ENCODE results near the gene TCEANC.
A peak's percentile ranks its signal among the peaks of the same experiment; 100 is the strongest.
"Not testable (repeated sequence)": the region's sequence is repeated elsewhere in the genome, so short reads cannot be mapped to it uniquely, and the experiment has no call there.

Gene TCEANC, protein sequence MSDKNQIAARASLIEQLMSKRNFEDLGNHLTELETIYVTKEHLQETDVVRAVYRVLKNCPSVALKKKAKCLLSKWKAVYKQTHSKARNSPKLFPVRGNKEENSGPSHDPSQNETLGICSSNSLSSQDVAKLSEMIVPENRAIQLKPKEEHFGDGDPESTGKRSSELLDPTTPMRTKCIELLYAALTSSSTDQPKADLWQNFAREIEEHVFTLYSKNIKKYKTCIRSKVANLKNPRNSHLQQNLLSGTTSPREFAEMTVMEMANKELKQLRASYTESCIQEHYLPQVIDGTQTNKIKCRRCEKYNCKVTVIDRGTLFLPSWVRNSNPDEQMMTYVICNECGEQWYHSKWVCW
- 1.3 to 4.5 (median 3.4) reads per million in 17 experiments for total RNA-seq

DNA sequence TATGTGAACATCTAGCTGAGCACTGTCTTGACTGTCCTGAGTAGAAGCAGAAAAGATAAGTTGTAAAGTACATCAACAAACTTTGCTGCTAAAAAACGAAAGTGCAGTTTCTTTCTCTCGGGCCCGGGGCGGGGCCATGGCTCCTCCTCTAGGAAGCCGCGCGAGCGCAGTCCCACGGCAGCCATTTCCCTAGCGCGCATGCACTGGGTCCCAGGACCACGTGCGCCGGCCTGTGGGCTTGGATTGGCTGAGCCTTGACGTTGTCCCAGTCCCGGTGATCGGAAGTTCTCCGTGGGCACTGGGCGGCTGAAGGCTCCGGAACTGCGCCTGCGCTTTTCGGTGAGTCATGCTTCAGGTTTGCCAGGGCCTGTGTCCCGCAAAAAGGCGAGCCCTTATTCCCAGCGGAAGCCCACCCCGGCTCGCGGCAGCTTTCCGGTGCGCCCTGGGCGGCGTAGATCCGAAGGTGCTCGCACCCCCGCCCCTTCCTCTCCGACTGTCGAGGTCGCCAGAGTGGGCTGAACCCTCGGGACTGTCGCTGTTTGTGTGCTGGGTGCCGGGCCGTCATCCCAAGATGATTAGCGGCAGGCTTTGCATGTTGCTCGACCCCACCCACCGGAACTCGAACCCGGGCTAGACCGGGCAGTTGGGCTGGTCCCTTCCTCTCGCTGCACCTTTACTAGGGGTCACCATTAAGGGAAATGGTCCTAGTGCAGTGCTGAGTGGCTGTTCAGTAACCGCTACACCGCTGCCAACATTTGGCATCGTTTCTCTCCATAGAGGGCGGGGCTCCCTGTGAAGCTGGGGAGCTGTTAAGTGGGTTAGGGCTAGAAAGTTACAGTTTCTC lies at the start of gene TCEANC:
Gene TCEANC (plus strand): TSS at position 292 of the 844 bp plus-strand sequence. CDS start 9,368 bp downstream, outside the sequence.
- peak; percentile 92 to 96 (median 96) for DNase-seq

DNA sequence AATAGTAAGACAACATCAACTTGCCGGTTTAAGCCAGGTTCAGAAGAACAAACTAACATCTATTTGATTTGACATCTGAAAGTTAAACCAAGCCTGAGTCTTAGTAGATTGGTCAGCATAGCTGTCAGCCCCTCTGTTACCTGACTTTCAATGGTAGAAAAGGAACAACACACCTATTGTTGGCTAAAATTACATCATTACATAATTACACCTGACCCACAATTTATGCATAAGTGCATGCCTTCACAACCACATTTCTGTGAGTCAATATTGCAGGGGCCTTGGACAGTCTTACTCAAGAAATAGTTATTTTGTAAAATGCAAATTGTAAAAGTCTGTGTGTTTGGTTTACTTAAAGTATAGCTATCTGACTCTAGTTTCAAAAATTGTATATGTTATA lies 47.3 kb upstream of the TCEANC start:
- DNase-seq = no peak

DNA sequence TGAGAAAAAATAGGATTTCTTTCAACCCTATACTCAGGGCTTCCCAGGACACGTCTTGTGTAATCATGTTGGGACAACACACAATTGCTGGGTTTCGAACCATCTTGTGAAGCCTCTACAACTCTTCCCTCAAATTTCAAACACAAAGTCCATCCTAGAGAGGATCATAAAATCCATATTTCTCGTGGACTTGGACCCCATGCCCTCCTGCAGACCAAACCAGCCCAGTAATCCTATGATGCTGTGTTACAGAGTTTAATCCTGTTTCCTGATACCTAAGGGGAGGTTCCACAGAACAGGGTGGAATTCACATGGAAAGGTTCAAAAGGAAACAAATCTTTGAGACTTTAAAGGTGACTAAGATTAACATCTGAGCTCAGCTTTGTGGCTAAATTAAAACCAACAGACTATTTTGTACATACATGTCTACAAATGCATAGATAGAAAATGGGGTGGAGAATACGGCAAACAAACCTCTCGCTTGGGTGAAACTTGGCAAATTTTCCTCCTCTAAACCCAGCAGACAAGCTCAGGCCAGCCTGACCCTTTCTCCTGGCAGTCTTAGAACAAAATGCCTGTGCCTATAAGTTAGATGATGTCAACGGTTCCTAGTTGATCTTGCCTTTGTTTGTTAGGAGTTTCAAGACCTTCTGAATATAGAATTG lies 45.5 kb upstream of the TCEANC start:
- DNase-seq = no peak

DNA sequence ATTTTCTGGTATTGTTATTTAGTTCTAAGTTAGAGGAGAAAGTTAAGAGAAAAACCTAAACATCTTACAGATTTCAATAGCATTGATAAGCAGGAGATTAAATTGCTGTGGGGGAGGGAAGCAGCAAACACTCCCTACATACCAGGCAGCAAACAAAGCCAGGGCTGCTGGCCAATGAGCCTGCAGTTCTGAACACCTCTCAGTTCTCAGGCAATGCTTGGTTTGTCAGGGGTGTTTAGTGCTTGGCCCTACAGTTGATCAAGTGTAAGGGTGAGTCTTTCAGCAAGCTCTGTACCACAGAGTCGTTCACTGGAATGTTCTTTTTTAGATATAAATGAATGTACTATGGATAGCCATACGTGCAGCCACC lies 45.0 kb upstream of the TCEANC start:
- DNase-seq = no peak

DNA sequence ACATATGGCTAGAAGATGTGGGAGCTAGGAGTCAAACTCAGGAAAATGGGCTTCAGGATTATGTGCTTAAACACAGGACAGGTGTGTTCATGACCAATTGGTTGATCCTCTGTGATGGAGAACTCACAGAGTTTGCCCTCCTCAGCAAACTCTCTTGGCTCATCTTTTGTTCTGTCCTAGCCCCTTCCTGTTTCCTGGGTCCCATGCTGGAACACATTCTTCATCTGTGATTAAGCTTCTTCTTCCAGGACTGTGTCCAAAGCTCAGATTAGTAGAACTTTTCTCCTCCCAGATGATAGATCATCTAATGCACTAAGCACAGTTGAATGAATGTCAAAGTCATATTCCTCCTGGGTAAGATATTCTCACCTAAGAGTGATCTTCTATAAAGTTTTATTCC lies 38.8 kb upstream of the TCEANC start:
- no peak for DNase-seq

DNA sequence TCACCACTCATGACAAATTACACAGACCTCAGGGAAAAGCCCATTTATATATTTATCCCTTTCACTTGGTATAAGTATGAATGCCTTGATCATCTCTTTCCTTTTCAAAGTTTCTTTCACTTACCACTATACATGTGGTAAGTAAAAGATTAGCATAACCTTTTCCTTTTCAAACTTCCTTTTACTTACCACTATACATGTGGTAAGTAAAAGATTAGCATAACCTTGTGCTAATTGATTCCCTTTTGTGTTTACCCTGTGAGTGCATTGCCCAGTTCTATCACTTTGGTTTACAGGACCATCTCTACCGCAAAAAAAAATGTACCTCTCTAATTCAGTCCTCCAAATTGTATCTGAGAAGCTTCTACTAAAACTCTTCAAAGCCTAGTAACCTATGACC lies 32.7 kb upstream of the TCEANC start:
- DNase-seq = no peak

DNA sequence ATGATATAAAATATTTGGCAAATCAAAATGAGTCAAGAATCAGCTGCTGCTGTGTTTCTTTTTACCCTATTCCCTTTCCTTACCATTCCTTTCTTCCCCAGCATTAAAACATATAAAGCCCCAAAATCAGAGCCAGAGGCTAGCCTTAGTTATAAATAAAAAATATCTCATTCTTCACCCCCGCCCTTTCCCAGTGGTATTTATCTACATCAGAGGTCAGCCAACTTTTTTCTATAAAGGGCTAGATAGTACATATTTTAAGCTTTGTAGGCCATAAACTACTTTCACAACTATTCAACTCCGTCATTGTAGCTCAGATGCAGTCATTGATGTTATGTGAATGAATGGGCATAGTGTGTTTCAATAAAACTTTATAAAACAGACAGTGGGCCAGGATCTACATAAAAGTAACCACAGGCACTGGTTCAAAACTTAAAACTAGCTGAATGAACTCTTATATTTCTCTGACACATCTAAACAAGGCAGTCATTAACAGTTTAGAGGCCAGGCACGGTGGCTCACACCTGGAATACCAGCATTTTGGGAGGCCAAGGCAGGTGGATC lies 30.5 kb upstream of the TCEANC start:
- DNase-seq = no peak

DNA sequence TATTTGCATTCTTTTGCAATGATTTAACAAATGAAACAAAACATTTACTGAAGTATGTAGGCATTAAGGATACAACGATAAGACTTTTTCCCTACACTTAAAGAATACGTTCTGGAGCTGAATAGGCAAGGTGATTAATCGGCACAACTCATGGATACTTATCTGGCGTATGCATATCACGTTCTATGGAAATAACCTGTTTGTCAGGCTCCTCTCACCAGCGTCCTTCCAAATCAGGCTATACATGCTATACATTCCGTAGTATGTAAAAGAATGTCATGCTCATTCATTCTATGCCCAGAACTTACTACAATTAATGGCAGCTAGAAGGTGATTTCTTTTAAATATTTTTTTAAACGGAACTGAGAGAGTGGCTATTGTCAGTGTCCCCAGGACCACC lies 25.6 kb upstream of the TCEANC start:
- no peak for DNase-seq

DNA sequence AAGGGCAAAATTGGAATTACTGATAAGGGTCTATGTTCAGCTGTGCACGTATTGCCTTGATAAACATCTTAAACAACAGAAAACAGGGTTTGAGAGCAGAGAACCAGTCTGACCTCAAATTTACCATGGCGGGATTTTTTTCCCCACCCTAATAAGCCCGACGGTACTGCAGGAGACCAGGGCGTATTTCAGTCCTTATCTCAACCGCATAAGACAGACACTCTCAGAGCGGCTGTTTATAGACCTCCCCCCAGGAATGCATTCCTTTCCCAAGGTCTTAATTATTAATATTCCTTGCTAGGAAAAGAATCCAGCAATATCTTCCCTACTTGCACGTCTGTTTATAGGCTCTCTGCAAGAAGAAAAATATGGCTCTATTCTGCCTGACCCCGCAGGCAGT lies 15.7 kb upstream of the TCEANC start:
- DNase-seq = not testable (repeated sequence)

DNA sequence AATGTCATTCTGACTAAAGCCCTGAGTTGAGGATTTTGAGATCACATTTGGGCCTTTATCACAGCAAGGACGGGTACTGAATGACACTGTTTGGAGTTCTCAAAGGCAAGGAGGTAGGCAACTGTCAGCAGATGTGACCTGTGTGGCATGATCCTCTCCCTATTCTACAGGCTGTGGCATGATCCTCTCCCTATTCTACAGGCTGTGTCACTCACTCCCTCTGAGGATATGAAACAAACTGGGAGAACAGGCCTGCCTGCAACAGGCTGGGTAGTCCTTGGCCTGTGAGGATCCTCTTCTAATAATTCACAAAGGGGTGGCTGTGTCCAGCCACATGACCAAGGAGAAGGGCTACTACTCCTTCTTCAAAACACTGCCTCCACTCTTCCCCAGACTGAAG lies 14.9 kb upstream of the TCEANC start:
- DNase-seq = no peak

DNA sequence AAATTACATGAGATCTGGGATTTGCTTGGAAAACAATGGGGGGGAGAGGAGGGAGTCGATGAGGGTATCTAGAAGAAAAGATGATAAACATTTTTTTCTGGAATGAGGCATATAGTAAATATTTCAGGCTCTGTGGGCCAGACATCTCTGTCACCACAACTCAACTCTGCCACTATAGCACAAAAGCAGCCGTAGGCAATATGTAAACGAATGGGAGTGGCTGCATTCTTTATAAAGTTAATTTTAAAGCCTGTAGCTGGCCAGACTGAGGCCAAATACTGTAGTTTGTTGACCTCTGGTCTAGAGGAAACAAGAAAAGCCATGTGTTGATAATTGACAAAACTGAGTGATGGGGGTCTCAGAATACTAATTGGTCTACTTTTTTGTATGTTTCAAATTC lies 14.1 kb upstream of the TCEANC start:
- no peak for DNase-seq

DNA sequence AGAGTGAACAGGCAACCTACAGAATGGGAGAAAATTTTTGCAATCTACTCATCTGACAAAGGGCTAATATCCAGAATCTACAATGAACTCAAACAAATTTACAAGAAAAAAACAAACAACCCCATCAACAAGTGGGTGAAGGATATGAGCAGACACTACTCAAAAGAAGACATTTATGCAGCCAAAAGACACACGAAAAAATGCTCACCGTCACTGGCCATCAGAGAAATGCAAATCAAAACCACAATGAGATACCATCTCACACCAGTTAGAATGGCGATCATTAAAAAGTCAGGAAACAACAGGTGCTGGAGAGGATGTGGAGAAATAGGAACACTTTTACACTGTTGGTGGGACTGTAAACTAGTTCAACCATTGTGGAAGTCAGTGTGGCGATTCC lies 11.3 kb upstream of the TCEANC start:
- DNase-seq = not testable (repeated sequence)

DNA sequence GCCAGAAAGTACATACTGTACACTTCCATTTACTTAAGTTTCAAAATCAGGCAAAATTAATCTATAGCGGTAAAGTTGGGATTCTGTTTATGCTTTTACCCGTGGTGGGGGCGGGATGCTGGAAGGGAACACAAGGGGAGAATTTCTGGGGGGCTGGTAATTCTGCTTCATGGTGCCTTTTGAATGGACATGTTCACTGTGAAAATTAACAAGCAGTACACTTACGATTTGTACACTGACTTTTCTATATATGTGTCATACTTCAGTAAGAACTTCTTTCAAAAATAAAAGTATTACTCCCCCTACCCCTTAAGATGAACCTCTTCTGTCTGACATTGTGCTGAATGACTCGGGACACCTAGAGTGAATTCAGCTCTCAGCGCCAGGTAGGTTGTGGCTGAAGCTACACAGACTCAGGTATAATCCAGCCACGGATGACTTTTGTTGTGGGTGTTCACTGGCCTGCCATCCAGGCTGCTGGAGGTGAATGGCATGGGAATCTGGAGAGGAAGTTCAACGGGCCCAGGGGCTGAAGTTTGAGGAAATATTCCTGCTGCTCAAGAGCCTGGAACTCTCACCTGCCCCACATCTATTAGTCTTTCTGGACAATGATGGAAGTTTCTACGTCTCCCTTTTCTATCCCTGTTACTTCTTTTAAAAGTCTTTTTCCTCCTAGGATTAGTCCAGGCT lies 7.3 kb upstream of the TCEANC start:
- DNase-seq = no peak

DNA sequence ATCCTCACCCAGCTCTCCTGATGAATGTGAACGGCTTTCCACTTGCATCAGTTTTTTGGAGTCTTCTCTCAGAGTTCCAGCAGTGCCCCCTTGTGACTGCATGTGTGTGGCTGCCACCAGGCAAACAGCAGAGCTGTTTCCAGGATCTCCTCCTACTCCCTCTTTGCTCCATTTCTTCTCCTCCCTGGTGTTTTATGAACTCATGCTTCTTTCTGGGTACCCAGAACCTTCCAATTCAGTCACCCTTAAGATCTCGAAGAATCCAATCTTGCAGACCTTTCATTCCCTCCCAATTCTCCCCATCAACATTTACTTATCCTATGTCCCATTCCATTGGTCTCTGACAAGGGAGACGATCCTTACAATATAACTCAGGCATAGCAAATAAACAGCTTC lies 6.8 kb upstream of the TCEANC start:
- DNase-seq = peak; percentile 28 to 66 (median 51)

DNA sequence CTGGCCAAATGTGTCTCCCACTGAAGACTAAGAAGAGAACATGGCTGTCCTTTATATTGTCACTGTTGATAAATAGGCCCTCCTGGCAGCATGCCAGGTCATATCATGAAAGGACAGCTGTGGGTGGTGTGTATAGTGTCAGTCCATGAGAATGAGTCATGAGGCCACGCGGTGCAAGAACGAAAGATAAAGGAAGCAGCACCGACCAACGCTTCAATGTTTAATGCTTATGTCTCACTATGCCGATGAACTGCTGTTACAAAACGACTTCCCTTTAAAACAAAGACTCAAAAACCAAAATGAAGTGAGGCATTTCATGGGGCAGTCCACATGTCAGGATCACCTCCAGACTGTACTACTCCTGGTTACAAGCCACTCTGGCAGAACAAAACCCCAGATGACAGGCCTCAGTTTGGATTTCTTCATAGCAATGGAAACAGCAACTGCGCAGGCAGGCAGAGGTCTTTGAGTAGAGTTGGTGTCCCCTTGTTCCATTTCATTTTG lies 5.2 kb upstream of the TCEANC start:
- DNase-seq = peak; percentile 65 to 88 (median 82)

DNA sequence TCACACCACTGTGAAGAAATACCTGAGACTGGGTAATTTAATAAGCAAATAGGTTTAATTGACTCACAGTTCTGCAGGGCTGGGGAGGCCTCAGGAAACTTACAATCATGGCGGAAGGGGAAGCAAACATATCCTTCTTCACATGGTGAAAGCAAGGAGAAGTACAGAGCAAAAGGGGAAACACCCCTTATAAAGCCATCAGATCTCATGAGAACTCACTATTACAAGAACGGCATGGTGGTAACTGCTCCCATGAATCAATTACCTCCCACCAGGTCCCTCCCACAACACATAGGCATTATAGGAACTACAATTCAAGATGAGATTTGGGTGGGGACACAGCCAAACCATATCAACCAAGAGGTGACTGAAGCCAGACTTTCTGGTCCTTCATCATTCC lies 4.6 kb upstream of the TCEANC start:
- peak in 3 of 4 experiments; percentile 15 to 48 (median 47) for DNase-seq

DNA sequence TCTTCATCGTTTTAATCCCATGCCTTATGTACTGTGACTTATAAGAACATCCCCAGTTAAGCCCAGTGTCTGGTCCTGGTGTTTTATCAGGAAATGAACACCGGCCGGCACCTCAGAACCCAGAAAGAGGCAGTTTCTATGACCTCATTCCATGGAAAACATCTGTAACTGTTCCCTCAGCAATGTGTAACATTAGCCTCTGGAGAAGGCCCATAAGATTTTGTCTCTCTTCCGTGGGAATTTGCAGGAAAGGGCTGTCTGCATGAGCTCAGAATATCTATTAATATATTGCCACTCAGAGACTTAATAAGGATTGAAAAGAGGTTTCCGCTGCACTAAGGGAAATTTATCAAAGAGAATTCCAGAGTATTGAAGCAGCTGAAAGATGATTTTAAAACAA lies 3.1 kb upstream of the TCEANC start:
- DNase-seq = no peak

DNA sequence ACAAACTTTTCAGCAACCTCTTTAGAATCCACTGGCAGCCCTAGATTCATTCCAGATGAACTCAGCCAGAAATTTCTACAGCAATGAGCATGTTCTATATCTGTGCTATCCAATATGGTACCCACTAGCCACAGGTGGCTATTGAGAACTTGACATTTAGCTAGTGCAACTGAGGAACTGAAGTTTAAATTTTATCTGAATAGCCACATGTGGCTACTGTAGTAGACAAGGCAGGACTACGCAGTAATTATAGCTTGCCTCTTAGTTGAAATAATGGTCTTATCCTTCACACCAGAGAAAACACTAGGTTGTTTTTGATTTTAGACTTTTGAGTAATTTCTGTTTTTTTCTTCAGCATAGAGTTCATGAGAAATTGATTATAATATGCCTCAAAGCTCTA lies 2.6 kb upstream of the TCEANC start:
- no peak for DNase-seq

DNA sequence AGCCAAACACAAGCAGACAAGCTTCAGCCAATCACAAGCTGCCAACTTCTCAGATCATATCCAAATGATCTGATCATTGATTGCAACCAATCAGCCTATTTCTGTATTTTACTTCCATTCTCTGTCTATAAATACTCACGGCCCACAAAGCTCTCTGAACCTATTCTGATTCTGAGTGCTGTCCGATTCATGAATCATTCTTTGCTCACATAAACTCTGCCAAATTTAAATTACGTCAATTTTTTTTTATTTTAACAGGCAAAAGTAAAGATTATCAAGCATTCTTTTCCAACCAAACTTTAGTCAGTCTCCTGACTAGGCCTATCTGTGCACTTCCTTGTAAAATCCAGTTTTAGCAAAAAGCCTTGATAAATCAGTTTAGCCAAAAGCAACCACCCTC lies 1.8 kb upstream of the TCEANC start:
- no peak for DNase-seq

DNA sequence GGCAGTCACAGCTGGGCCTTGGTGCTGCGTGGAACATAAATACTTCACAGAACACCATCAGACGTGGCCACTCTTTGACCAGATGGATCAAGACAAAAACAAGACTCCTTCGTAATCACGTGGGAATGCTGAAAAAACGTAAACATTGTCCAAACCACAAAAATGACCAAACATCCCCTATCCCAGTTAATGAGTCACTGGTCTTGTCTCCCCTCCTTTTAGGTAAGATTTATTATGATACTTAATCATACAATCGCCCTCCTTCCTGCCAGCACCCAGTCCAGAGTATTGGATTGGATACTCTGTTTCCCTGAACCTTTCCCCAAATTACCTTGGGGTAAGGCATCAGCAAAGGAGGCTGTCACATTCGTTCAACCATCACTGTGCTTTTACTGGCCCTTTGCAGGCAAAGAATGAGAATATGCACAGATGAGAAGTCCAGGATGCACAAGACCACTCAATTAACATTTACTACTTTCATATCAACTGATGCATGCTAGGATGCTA lies 601 bp upstream of the TCEANC start:
- DNase-seq = peak in 1 of 4 experiments; percentile 17

DNA sequence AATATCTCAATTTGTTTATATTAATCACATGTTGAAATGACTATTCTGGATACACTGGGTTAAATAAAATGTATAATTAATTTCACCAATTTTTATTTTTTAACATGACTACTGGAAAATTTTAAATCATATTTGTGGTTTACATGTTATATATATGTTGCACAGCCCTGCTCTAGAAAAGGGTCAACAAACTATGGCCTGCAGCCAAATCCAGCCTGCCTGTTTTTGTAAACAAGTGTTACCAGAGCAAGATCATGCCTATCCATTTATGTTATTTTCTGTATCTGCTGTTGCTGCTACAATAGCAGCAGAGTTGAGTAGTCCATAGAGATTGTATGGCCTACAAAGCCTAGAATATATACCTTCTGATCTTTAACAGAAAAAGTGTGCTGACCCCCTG lies 1.2 kb downstream of the TCEANC start:
- DNase-seq = no peak

DNA sequence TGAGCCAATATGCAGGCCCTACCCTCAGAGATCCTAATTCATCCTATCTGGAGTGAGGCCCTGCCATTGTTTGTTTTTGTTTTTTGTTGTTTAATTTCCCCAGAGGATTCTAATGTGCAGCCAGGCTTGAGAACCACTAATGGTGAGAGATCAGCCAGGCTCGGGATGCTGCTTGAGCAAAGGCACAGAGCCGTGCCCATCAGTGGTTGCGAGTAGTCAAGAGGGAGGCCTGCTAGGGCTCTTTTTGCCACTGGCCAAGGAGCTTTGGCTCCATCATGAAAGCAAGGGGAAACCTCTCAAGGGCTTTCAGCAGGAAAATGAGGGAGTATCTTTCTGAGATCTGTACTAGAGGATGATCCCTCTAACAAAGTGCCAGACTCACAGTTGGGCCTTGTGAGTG lies 2.7 kb downstream of the TCEANC start:
- DNase-seq = no peak

All from suppressor macrophage (primary cell).